ENCODE results near the gene ASB16. TPM values are rescaled to one million over a fixed set of nuclear protein-coding genes. Genes with fewer than 3 reads are reported as not detected.

The ASB16 gene
- total RNA-seq, 1 experiment from 2014 or later: 0.37 TPM

GRCh38 chr17:44171931-44172455 lies 1.5 kb downstream of the ASB16 start:
- peaks cover 0 to 13% of the 10 kb centered on the region in 2 experiments; a peak in 2 of 4 replicates for H3K4me1 ChIP-seq (ENCODE audit: control insufficient read depth in 1 of 2, insufficient read depth in 2 of 2, low read length in 2 of 2)
- intact Hi-C loops (cut with micrococcal nuclease): no loop called here
- H3K27me3 ChIP-seq (ENCODE audit: insufficient read depth, low read length): no peaks in the 10 kb centered on the region
- H3K9me2 ChIP-seq (ENCODE audit: insufficient read depth): no peaks in the 10 kb centered on the region
- H2AFZ ChIP-seq (ENCODE audit: low read depth, low read length, poor library complexity, severe bottlenecking): no peak overlapping the region
- H3K9me3 ChIP-seq (ENCODE audit: control insufficient read depth in 1 of 2, insufficient read depth in 1 of 2, low read depth in 1 of 2, low read length in 2 of 2): no peaks in the 10 kb centered on the region
- TF ChIP-seq EGR1 (IDR thresholded peaks at IDR 0.05; ENCODE audit: low read depth) (no peak), JUND (IDR thresholded peaks at IDR 0.05) (no peak), POLR2AphosphoS5 (IDR thresholded peaks at IDR 0.05; ENCODE audit: low read depth, low read length) (0 out of 2 replicates have a peak, but pooled peaks have one; percentile 6)
- peaks cover 0 to 3% of the 10 kb centered on the region in 2 experiments; a peak in 1 of 4 replicates for H3K36me3 ChIP-seq (ENCODE audit: control insufficient read depth in 1 of 2, insufficient read depth in 2 of 2, low read length in 2 of 2)
- H3K4me3 ChIP-seq (replicated peaks in 1 of 2; ENCODE audit: low read depth in 1 of 2, low read length in 2 of 2): no peak overlapping the region
- ChIA-PET RAD21 (ENCODE audit: low non-redundant PET in 1 of 2, low total read pairs in 2 of 2, uncharacterized antibody in 2 of 2, unreplicated experiment in 2 of 2) (no interaction called here), CTCF (no interaction called here), POLR2A (interaction anchor here (1.1 to 1.3 kb wide), 2 partner anchors 13 to 17 kb away, joined by 3 to 4 read pairs; no protein-coding TSS in a partner anchor)
- no peak overlapping the region for H3K4me2 ChIP-seq (ENCODE audit: low read length)
- H3K9ac ChIP-seq (ENCODE audit: low read length): no peak overlapping the region
- H3K79me2 ChIP-seq (ENCODE audit: insufficient read depth, low read length): no peaks in the 10 kb centered on the region
- ATAC-seq (no peak), DNase-seq (ENCODE audit: low read depth, low spot score) (no peak)
- no peaks in the 10 kb centered on the region for H4K20me1 ChIP-seq (ENCODE audit: insufficient read depth)
- H3K27ac ChIP-seq (ENCODE audit: low read depth, low read length): no peak overlapping the region
- no TSS peak for BruUV-seq (replicated peaks)

DNA sequence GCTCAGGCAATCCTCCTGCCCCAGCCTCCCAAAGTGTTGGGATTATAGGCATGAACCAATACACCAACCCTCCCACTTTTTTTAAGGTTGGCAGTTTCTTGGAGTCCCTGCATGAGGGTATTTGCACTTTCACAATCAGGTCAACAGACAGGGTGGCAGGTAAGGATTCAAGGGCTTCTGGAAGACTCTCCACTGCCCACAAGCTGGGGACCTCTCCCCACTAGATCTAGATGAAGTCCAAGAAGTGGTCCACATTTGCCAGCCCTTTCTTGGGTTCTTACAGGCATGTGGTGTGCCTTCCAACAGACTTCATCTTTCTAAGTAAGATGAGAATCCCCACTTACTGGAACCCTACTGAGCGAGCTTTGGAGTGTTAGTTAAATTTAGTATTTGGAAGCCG lies 3.9 kb downstream of the ASB16 start:
- H3K9ac ChIP-seq (ENCODE audit: low read length): no peak overlapping the region
- no peak for ATAC-seq
- no peaks in the 10 kb centered on the region for H4K20me1 ChIP-seq (ENCODE audit: insufficient read depth)
- H3K79me2 ChIP-seq (ENCODE audit: insufficient read depth, low read length): no peaks in the 10 kb centered on the region
- H3K36me3 ChIP-seq (ENCODE audit: control insufficient read depth in 1 of 2, insufficient read depth in 2 of 2, low read length in 2 of 2): peaks cover 6 to 9% of the 10 kb centered on the region in 2 experiments; a peak in 3 of 4 replicates
- DNase-seq (ENCODE audit: low read depth, low spot score): no peak
- no peaks in the 10 kb centered on the region for H3K27me3 ChIP-seq (ENCODE audit: insufficient read depth, low read length)
- no peak overlapping the region for H3K4me3 ChIP-seq (replicated peaks in 1 of 2; ENCODE audit: low read depth in 1 of 2, low read length in 2 of 2)
- CTCF ChIA-PET: interaction anchor here (1.2 kb wide), 1 partner anchor 11 kb away, joined by 3 read pairs; no protein-coding TSS in a partner anchor
- BruUV-seq (replicated peaks): no TSS peak
- no peak overlapping the region for H3K4me2 ChIP-seq (ENCODE audit: low read length)
- H3K4me1 ChIP-seq (ENCODE audit: control insufficient read depth in 1 of 2, insufficient read depth in 2 of 2, low read length in 2 of 2): peaks cover 0 to 7% of the 10 kb centered on the region in 2 experiments; a peak in 1 of 4 replicates
- POLR2A ChIA-PET: no interaction called here
- intact Hi-C loops (cut with micrococcal nuclease): no loop called here
- H3K9me2 ChIP-seq (ENCODE audit: insufficient read depth): no peaks in the 10 kb centered on the region
- RAD21 ChIA-PET (ENCODE audit: low non-redundant PET in 1 of 2, low total read pairs in 2 of 2, uncharacterized antibody in 2 of 2, unreplicated experiment in 2 of 2): no interaction called here
- no peak overlapping the region for H3K27ac ChIP-seq (ENCODE audit: low read depth, low read length)
- no peak overlapping the region for H2AFZ ChIP-seq (ENCODE audit: low read depth, low read length, poor library complexity, severe bottlenecking)
- H3K9me3 ChIP-seq (ENCODE audit: control insufficient read depth in 1 of 2, insufficient read depth in 1 of 2, low read depth in 1 of 2, low read length in 2 of 2): no peaks in the 10 kb centered on the region
- TF ChIP-seq FOSL1 (IDR thresholded peaks at IDR 0.05; ENCODE audit: low read depth) (no peak), ZNF274 (IDR thresholded peaks at IDR 0.05; ENCODE audit: low read depth, low read length) (no peak), EZH2 (IDR thresholded peaks at IDR 0.05) (no peak), TCF7L2 (IDR thresholded peaks at IDR 0.05; ENCODE audit: borderline replicate concordance, extremely low read depth, insufficient read depth, insufficient read length) (no peak), CEBPB (IDR thresholded peaks at IDR 0.05; ENCODE audit: low read depth) (no peak), POLR2AphosphoS5 (IDR thresholded peaks at IDR 0.05; ENCODE audit: low read depth, low read length) (no peak), EGR1 (IDR thresholded peaks at IDR 0.05; ENCODE audit: low read depth) (no peak), SP1 (IDR thresholded peaks at IDR 0.05; ENCODE audit: low read depth) (no peak), SRF (IDR thresholded peaks at IDR 0.05; ENCODE audit: low read depth) (no peak), SIN3A (IDR thresholded peaks at IDR 0.05; ENCODE audit: low read depth) (no peak), CTCF (IDR thresholded peaks at IDR 0.05 in 2 of 3, conservative IDR thresholded peaks at IDR 0.05 in 1 of 3; ENCODE audit: borderline replicate concordance in 1 of 3, insufficient read depth in 1 of 3, low read depth in 2 of 3, low read length in 2 of 3) (no peak), RAD21 (IDR thresholded peaks at IDR 0.05; ENCODE audit: low read depth) (no peak), JUND (IDR thresholded peaks at IDR 0.05) (no peak), POLR2A (IDR thresholded peaks at IDR 0.05; ENCODE audit: borderline replicate concordance, extremely low read depth, insufficient read depth, insufficient read length) (no peak), YY1 (IDR thresholded peaks at IDR 0.05; ENCODE audit: extremely low read depth, insufficient replicate concordance, low read depth, low read length) (no peak), EZH2phosphoT487 (IDR thresholded peaks at IDR 0.05; ENCODE audit: borderline replicate concordance) (no peak), MAX (IDR thresholded peaks at IDR 0.05) (no peak)
- TF ChIP-seq, protein P1, sequence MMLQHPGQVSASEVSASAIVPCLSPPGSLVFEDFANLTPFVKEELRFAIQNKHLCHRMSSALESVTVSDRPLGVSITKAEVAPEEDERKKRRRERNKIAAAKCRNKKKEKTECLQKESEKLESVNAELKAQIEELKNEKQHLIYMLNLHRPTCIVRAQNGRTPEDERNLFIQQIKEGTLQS (IDR thresholded peaks at IDR 0.05): no peak

Measured in HCT116 (cell line).